GM12801 (cell line): ENCODE data around the gene CBLB.

Experiments
- TF ChIP-seq, protein P1 (sequence below): IDR thresholded peaks from one replicate; pipeline ENCODE4 v1.5.1; 2011; ENCODE audit warnings: control low read depth; ENCODE audit not compliant: insufficient read length; ENCODE audit errors: extremely low read depth

CBLB gene

DNA sequence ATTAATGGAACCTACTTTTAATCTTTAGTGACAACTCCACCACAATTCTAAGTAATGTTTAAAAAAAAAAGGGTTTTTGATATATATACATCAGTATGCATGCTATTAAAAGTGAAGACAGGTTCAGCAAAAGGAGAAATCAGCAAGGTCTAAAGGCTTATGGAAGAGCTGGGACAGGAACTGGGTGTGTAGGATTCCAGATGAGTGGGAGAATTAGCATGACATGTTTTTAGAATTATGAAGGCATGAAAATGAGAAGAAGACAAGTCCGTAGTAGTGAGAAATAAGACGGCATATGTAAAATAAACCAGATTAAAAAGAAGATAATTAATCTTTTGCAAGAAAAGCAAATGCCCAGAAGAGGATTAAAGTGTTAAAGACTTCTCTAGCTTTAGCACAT lies 52.0 kb downstream of the CBLB start:
- TF ChIP-seq, protein P1, sequence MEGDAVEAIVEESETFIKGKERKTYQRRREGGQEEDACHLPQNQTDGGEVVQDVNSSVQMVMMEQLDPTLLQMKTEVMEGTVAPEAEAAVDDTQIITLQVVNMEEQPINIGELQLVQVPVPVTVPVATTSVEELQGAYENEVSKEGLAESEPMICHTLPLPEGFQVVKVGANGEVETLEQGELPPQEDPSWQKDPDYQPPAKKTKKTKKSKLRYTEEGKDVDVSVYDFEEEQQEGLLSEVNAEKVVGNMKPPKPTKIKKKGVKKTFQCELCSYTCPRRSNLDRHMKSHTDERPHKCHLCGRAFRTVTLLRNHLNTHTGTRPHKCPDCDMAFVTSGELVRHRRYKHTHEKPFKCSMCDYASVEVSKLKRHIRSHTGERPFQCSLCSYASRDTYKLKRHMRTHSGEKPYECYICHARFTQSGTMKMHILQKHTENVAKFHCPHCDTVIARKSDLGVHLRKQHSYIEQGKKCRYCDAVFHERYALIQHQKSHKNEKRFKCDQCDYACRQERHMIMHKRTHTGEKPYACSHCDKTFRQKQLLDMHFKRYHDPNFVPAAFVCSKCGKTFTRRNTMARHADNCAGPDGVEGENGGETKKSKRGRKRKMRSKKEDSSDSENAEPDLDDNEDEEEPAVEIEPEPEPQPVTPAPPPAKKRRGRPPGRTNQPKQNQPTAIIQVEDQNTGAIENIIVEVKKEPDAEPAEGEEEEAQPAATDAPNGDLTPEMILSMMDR, result no peak

DNA sequence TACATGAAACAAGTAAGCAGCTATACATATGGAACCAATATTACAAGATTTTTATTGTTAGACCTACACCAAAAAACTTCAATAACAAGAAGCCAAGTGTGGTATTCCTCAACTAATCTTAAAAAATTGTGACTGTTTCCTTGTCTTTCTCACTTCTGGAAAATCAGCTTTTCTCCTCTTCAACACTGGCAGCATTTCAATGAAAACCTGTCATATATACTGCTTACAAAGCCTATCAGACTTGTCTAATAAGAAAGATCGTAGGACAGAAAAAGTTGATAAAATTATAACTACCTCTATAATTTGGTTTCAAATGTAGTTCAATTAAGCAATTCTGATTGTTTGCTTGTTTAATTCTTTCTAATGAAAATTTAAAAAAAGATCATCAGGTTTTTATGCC lies 55.1 kb downstream of the CBLB start:
- TF ChIP-seq, protein P1, result no peak

DNA sequence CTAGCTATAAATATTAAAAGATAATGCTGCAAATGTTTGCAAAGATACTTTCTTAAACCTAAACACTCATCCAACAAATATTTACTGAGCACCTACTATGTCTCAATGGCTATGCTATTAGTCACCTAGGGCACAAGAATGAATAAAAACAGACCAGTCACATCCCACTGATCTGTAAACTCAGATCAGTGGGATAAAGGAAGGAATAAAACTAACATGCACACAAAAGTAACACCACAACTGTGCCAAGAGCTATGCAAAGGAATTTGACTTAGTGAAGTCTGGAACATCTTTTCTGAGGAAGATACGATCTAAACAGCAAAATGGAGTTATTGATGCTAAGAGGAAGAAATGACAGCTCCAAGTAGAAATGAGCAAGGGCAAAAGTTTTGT lies 56.6 kb downstream of the CBLB start:
- TF ChIP-seq, protein P1, result no peak

DNA sequence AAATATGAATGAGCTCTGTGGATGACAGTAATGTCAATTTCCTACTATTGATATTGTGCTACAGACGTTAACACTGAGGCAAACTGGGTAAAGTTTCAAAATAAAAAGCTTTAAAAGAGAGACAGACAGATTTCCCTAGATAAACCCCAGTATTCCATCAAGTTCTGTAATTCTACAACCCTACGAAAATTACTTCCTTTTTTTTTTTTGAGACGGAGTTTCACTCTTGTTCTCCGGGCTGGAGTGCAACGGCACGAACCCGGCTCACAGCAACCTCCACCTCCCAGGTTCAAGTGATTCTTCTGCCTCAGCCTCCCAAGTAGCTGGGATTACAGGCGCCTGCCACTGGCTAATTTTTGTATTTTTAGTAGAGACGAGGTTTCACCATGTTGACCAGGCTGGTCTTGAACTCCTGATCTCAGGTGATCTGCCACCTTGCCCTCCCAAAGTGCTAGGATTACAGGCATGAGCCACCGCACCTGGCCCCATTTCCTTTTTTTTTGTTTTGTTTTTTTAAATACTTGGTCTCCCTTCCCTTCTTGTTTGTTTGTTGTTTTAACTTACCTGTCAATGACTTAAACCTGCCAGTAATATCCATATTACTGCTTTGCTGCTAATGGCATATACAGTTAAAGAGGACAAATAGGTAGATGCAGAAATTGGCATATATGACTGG lies 57.2 kb downstream of the CBLB start:
- TF ChIP-seq, protein P1, result no peak

DNA sequence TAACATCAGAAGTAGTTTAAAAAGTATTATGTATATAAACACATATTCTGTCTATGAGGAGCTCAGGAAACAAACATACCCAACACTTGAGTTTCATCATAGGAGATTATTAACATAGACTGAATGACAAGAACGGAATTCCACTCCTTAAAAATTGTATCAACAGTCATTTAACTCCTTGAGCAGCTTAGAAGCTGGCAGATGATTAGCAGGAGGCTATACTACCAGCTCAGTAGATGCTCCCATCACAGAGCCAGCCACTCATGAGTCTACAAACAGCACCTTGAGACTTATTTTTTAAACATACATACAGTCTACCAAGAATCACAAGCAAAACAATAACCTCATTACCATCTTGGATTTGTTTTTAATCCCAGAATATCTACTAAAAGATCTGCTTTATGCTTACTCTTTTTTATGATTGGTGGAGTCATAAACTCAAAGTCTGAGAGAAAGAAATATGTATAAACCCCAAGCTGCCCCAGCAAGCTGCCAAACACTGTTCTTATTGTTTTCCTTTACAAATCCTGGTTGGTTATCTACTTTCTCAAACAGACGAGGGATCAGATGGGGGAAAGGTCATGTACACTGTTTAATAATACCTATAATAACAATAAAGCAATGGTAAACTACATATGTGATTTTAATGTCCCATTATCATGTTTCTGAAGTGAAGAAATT lies 59.5 kb downstream of the CBLB start:
- TF ChIP-seq, protein P1, result no peak

DNA sequence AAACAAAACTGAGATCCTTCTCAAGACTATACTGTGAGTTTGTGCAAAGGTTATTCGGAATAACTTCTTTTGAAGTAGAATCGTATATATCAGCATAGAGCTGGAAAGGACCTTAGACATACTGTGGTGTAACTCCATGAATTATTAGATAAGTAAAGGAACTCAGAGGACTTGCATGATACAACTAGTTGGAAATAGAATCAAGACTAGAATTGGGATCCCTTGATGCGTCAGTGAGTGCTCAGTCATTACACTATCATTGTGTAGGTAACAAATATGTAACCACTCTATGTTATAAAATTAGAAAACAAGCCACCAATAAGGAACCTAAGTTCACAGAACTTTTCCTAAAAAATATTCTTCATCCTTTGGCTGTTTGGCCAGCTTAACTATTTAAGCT lies 61.1 kb downstream of the CBLB start:
- TF ChIP-seq, protein P1, result no peak

DNA sequence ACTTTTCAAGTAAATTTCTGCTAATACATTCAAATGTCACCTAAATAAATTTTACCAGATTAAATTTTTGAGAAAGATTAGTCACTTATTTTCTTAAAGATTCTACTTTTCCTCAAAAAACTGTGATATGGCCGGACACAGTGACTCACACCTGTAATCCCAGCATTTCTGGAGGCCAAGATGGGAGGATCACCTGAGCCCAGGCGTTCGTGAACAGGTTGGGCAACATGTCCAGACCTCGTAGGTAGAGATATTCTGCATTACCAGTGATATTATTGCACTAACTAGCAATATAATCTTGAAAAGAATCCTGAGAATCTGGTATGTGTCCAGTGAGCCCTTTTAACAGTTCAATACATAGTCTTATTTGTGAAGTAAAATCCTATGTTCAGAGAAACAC lies 61.7 kb downstream of the CBLB start:
- TF ChIP-seq, protein P1, result no peak
